Gastroesophageal sphincter (tissue), 4 donors: ENCODE results near the gene CFAP68. TPM values are rescaled to one million over a fixed set of nuclear protein-coding genes. Genes with fewer than 3 reads are reported as not detected.
A peak's percentile ranks its signal among the peaks of the same experiment; 100 is the strongest.

ENCODE experiments used
- ATAC-seq: fragments of 150-250 bp; one replicate; pipeline ENCODE4 v1.9.1; 2016; ENCODE audit warnings: mild to moderate bottlenecking, moderate library complexity
- H3K27ac ChIP-seq, 4 donors: fragments of 200-600 bp; sonication (generic) in 3 of 4; 1 replicate in 3 of 4; 2 replicates in 1 of 4; pipeline ENCODE4 v1.5.1; 2016 to 2019
- H3K27me3 ChIP-seq: fragments of 200-600 bp; sonication (generic); one replicate; pipeline ENCODE4 v1.5.1; 2019
- H3K36me3 ChIP-seq, 2 donors: fragments of 200-600 bp; sonication (generic); one replicate each; pipeline ENCODE4 v1.5.1; 2019; ENCODE audit warnings: control low read depth in 1 of 2
- H3K4me1 ChIP-seq, 3 donors: fragments of 200-600 bp; sonication (generic); 1 replicate in 2 of 3; 2 replicates in 1 of 3; pipeline ENCODE4 v1.5.1; 2016 to 2019; ENCODE audit warnings: control low read depth in 2 of 3
- H3K4me3 ChIP-seq, 2 donors: fragments of 200-600 bp; sonication (generic); one replicate each; pipeline ENCODE4 v1.5.1; 2019; ENCODE audit warnings: mild to moderate bottlenecking in 1 of 2, moderate library complexity in 1 of 2
- H3K9me3 ChIP-seq, 3 donors: fragments of 200-600 bp; sonication (generic); one replicate each; pipeline ENCODE4 v1.5.1; 2017 to 2019; ENCODE audit warnings: control low read depth in 2 of 3
- EP300 ChIP-seq: sonication (generic); formaldehyde crosslinking; IDR thresholded peaks from one replicate; pipeline ENCODE4 v1.6.1; 2017; ENCODE audit warnings: antibody characterized with exemption, mild to moderate bottlenecking
- POLR2A ChIP-seq, 2 donors: fragments of 450-650 bp; IDR thresholded peaks; one replicate each; pipeline ENCODE4 v1.6.1; 2017; ENCODE audit warnings: antibody characterized with exemption in 2 of 2, mild to moderate bottlenecking in 2 of 2, moderate library complexity in 1 of 2
- POLR2AphosphoS5 ChIP-seq: sonication (generic); formaldehyde crosslinking; IDR thresholded peaks from one replicate; pipeline ENCODE4 v1.6.1; 2017; ENCODE audit warnings: antibody characterized with exemption
- WGBS, 2 donors: methylation state at CpG; one replicate each; pipeline ENCODE4 v1.1.5; 2018; ENCODE audit warnings: low coverage in 1 of 2; 5-methylcytosine and 5-hydroxymethylcytosine counted together
- total RNA-seq, 4 donors: library from RNA; depleted of rRNA; stranded (reverse); fragments of >200 nt; gene quantifications; one replicate each; pipeline ENCODE4 v1.1.0, GENCODE V29; 2016
- TF ChIP-seq, protein P1 (sequence below), 4 experiments: fragments of 200-600 bp in 2 of 4; fragments of 450-650 bp in 2 of 4; sonication (generic) in 1 of 4; IDR thresholded peaks; one replicate each; pipeline ENCODE4 v1.5.1; 2017 to 2019; ENCODE audit warnings: antibody characterized with exemption in 4 of 4, mild to moderate bottlenecking in 2 of 4, moderate library complexity in 2 of 4

CFAP68 gene
- total RNA-seq, 4 donors from 2014 or later: 11.7 to 19.3 (median 17.5) TPM

DNA sequence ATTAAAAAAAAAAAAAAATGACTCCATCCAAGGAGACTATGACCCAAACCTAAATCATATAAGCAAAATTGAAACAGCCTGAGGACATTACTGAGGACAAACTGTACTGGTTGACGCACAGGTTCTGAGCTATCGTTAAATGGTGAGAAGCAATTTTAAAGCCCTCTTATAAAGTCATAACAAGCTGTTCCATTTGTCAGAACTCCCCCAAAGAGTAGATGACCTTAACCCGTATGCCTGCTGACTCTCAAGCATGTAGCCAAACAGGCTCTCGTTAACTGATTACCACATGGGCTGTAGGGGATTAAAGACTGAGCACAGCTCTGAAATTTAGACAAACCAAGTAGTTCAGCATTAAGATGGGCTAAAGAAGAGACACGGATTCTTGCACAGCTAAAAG, 30.0 kb downstream of the CFAP68 start:
- H3K4me1 ChIP-seq: peaks cover 0 to 41% (median 0%) of the 10 kb centered on the region in 3 donors
- peak overlapping the region; percentile 98 to 100 (median 100) for H3K27ac ChIP-seq
- H3K4me3 ChIP-seq: peak overlapping the region; percentile 75 to 80
- H3K9me3 ChIP-seq: no peaks in the 10 kb centered on the region
- H3K36me3 ChIP-seq: peaks cover 0 to 30% of the 10 kb centered on the region in 2 donors
- 28 to 62% methylated on average over 4 to 5 of the region's 5 CpGs for WGBS, 2 donors
- TF ChIP-seq, protein P1, sequence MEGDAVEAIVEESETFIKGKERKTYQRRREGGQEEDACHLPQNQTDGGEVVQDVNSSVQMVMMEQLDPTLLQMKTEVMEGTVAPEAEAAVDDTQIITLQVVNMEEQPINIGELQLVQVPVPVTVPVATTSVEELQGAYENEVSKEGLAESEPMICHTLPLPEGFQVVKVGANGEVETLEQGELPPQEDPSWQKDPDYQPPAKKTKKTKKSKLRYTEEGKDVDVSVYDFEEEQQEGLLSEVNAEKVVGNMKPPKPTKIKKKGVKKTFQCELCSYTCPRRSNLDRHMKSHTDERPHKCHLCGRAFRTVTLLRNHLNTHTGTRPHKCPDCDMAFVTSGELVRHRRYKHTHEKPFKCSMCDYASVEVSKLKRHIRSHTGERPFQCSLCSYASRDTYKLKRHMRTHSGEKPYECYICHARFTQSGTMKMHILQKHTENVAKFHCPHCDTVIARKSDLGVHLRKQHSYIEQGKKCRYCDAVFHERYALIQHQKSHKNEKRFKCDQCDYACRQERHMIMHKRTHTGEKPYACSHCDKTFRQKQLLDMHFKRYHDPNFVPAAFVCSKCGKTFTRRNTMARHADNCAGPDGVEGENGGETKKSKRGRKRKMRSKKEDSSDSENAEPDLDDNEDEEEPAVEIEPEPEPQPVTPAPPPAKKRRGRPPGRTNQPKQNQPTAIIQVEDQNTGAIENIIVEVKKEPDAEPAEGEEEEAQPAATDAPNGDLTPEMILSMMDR (IDR thresholded peaks at IDR 0.05): no peak
- no peak for TF ChIP-seq POLR2A (IDR thresholded peaks at IDR 0.05)
- TF ChIP-seq POLR2AphosphoS5: no peak
- no peak for TF ChIP-seq EP300
- H3K27me3 ChIP-seq: no peaks in the 10 kb centered on the region
- no peak for ATAC-seq

DNA sequence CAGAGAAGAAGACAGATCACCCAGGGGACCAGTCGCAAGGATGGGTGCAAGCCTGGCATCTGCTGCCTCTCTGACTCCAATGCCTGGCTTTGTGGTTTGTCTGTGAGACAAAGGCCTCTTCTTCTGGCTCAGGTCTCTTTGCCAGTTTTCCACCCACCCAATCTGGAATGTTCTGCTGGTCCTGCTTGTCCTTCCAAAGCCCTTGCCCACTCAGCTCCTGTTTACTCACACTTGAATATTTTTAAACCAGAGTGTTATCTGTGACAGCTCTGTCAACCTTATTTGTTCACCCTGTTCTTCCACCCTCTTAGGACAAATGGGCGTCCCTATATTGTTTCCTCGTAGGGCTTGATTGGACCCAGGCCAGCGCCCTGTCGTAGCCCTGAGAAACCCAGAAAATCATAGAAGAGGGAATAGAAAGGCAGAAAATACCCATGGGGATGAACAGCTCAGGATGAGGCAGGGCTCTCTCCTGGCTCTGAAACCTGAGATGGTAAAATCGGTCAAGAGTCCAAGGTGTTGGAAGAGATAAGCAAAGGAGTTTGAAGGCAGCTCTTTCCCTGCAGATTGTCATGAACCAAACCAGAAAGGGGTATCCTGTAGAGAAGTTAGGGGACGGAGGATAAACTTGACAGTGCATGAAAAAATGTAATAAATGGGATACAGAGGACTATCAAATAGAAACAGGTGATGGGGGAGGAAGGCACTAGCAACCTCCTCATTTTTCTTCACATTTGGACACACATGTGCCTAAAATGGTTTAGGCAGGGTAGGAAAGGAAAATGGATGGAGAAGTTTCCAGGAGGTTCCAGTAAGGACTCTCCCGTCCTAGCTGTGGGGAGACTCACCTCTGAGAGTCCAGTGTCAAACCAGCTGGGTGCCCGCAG, 31.6 kb downstream of the CFAP68 start:
- WGBS, 2 donors: 20 to 22% methylated on average over 3 to 8 of the region's 9 CpGs
- TF ChIP-seq EP300 (no peak), POLR2A (IDR thresholded peaks at IDR 0.05) (peak in 1 of 2 donors; percentile 22), POLR2AphosphoS5 (peak; percentile 55)
- TF ChIP-seq, protein P1 (IDR thresholded peaks at IDR 0.05): no peak
- Histone ChIP-seq H3K9me3 (no peaks in the 10 kb centered on the region), H3K4me1 (peaks cover 0 to 57% (median 0%) of the 10 kb centered on the region in 3 donors), H3K4me3 (peak overlapping the region; percentile 75 to 80), H3K27me3 (no peaks in the 10 kb centered on the region), H3K36me3 (peaks cover 0 to 30% of the 10 kb centered on the region in 2 donors), H3K27ac (peak overlapping the region; percentile 98 to 100 (median 100))
- ATAC-seq: no peak

DNA sequence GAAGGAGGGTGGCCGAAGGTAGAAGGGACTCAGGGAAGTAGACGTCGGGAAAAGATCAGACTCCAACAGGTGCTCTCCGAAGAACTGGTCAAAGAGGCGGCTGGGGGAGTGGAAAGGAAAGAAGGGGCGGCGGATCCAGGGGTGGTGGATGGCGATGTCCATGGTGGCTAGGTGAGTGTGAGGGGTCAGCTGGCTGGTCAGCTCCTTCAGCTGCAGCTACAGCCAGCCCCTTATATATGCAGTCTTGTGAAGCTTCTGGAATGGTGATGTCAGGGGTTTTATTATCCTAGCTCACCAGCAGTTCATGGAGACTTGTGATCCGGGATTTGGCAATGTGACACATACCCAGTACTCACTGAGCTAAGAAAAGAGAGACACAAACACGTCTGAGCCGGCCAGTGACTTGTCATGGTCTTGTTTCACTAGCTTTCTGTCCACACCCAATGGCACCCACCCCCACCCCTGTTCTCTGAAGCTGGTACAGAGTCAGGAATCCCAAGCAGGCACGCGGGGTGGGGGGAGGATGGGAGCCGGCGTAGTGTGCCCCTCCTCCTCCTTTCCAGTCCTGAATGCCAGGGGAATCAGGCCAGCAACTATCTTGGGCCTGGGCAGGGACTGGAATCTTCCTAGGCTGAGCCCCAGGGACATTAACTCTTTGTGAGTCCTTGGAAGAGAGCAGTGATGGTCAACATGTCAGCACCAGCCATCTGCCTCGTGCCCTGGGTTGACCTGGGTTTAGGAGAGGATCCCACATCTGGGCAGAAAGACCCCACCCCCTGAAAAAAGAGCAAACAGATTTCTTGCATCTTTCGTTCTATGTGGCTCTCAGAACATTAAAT, 32.4 kb downstream of the CFAP68 start, which contains the start of gene CRYAB:
Gene CRYAB (minus strand): TSS at position 208 of the 839 bp plus-strand sequence. CDS start 46 bp downstream, at position 162.
- peaks cover 0 to 64% (median 0%) of the 10 kb centered on the region in 3 donors for H3K4me1 ChIP-seq
- H3K27me3 ChIP-seq: no peaks in the 10 kb centered on the region
- H3K4me3 ChIP-seq: peak within 1 kb of the TSS; percentile 75 to 80
- WGBS, 2 donors: 7 to 31% methylated on average over 4 to 9 of the region's 17 CpGs
- peaks cover 0 to 30% of the 10 kb centered on the region in 2 donors for H3K36me3 ChIP-seq
- peak within 1 kb of the TSS; percentile 98 to 100 (median 100) for H3K27ac ChIP-seq
- H3K9me3 ChIP-seq: no peaks in the 10 kb centered on the region
- TF ChIP-seq POLR2A (IDR thresholded peaks at IDR 0.05) (peak; percentile 69 to 75), POLR2AphosphoS5 (peak; percentile 96), EP300 (no peak)
- TF ChIP-seq, protein P1 (IDR thresholded peaks at IDR 0.05): no peak
- peak; percentile 92 for ATAC-seq

DNA sequence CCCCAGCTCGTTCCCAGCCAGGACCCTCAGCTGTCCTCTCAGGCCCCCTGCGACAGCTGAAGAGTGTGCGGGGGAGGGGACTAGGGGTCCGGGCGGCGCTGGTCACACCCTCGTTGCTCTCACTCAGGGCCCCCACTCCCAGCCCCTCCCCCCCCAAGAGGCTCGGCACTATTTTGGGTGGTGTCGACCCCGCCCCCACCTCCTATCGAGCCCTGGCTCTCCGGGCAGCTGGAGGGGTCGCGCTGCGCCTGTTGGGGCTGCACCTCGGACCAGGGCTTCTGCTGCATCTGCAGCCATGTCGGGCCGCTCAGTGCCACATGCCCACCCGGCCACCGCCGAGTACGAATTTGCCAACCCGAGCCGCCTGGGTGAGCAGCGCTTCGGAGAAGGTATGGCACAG, 33.2 kb downstream of the CFAP68 start, which contains the start of gene HSPB2:
Gene HSPB2 (plus strand): TSS at position 200 of the 400 bp plus-strand sequence. CDS start 96 bp downstream, at position 296.
- no peak for ATAC-seq
- Histone ChIP-seq H3K9me3 (no peaks in the 10 kb centered on the region), H3K27ac (peak within 1 kb of the TSS; percentile 98 to 100 (median 100)), H3K4me3 (peak within 1 kb of the TSS; percentile 75 to 80), H3K4me1 (peaks cover 0 to 68% (median 0%) of the 10 kb centered on the region in 3 donors), H3K36me3 (peaks cover 0 to 28% of the 10 kb centered on the region in 2 donors), H3K27me3 (no peaks in the 10 kb centered on the region)
- 0% methylated on average over 4 of the region's 26 CpGs; no CpG with 5 or more reads in 1 of the 2 donors for WGBS, 2 donors
- TF ChIP-seq, protein P1 (IDR thresholded peaks at IDR 0.05): no peak
- TF ChIP-seq EP300 (no peak), POLR2AphosphoS5 (no peak), POLR2A (IDR thresholded peaks at IDR 0.05) (no peak)
